GM18519 (cell line): ENCODE measurements around the gene GSTM3.
"Not testable (repeated sequence)": the region's sequence is repeated elsewhere in the genome, so short reads cannot be mapped to it uniquely, and the experiment has no call there.

Experiments
- ATAC-seq: cut with Tn5 transposase; IDR thresholded peaks from one replicate; pipeline ENCODE4 v1.9.1; 2021; ENCODE audit warnings: mild to moderate bottlenecking, moderate library complexity; ENCODE audit not compliant: unreplicated experiment, low FRiP score

Gene GSTM3

GRCh38 chr1:109762821-109763645 is 22.2 kb upstream of the GSTM3 start:
- no peak for ATAC-seq

GRCh38 chr1:109762039-109762585 is 21.3 kb upstream of the GSTM3 start:
- no peak for ATAC-seq

- ATAC-seq, result no peak
Measured at GRCh38 chr1:109761227-109762038, 20.6 kb upstream of the GSTM3 start.

GRCh38 chr1:109760581-109761226 is 19.9 kb upstream of the GSTM3 start:
- no peak for ATAC-seq

GRCh38 chr1:109759513-109760334 is 18.9 kb upstream of the GSTM3 start:
- no peak for ATAC-seq

- ATAC-seq, result no peak
Measured at GRCh38 chr1:109757936-109758786, 17.3 kb upstream of the GSTM3 start.

- no peak for ATAC-seq
Measured at GRCh38 chr1:109756848-109757521, 16.1 kb upstream of the GSTM3 start.

- ATAC-seq, result not testable (repeated sequence)
Measured at GRCh38 chr1:109756325-109756724, 15.5 kb upstream of the GSTM3 start.

- ATAC-seq, result no peak
Measured at GRCh38 chr1:109754738-109755137, 13.9 kb upstream of the GSTM3 start.

GRCh38 chr1:109751531-109752260 is 10.9 kb upstream of the GSTM3 start:
- ATAC-seq, result no peak

GRCh38 chr1:109750920-109751319 is 10.1 kb upstream of the GSTM3 start:
- no peak for ATAC-seq

GRCh38 chr1:109750241-109750882 is 9.5 kb upstream of the GSTM3 start:
- ATAC-seq, result no peak

- no peak for ATAC-seq
Measured at GRCh38 chr1:109749221-109749620, 8.4 kb upstream of the GSTM3 start.

GRCh38 chr1:109748311-109748710 is 7.5 kb upstream of the GSTM3 start:
- not testable (repeated sequence) for ATAC-seq

GRCh38 chr1:109739738-109740614 is 862 bp downstream of the GSTM3 start:
- ATAC-seq, result no peak

GRCh38 chr1:109733236-109733870 is 7.5 kb downstream of the GSTM3 start:
- ATAC-seq, result no peak
